HL-60/S4 treated with phorbol 12-myristate 13-acetate at 8.2 ng/mL for 4 days and 3 days (cell line): ENCODE data around the gene YPEL4.

Source experiments
- in situ Hi-C: fragments of 300-500 bp; cut with MboI; formaldehyde crosslinking; loops from 2 replicates; pipeline ENCODE4 v1.15.0; 2022; ENCODE audit warnings: low sequenced_read_pairs

Gene YPEL4

DNA sequence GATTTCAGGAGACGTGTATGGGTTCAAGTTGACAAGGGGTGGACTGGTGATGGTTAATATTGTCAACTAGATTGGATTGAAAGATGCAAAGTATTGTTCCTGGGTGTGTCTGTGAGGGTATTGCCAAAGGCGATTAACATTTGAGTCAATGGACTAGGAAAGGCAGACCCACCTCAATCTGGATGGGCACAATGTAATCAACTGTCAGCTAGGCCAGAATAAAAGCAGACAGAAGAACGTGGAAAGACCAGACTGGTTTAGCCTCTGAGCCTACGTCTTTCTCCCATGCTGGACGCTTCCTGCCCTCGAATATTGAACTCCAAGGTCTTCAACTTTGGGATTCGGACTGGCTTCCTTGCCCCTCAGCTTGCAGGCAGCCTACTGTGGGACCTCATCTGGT is 1.7 kb upstream of the YPEL4 start:
- in situ Hi-C loops: no loop called here

DNA sequence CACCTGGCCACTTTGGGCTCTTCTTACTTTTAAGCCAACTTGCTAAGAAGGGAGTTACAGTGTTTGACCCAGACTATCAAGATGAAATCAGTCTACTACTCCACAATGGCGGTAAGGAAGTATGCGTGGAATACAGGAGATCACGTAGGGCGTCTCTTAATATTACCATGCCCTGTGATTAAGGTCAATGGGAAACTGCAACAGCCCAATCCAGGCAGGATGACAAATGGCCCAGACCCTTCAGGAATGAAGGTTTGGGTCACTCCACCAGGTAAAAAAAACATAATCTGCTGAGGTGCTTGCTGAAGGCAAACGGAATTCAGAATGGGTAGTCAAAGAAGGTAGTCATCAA is 1.0 kb upstream of the YPEL4 start:
- in situ Hi-C loops: no loop called here

DNA sequence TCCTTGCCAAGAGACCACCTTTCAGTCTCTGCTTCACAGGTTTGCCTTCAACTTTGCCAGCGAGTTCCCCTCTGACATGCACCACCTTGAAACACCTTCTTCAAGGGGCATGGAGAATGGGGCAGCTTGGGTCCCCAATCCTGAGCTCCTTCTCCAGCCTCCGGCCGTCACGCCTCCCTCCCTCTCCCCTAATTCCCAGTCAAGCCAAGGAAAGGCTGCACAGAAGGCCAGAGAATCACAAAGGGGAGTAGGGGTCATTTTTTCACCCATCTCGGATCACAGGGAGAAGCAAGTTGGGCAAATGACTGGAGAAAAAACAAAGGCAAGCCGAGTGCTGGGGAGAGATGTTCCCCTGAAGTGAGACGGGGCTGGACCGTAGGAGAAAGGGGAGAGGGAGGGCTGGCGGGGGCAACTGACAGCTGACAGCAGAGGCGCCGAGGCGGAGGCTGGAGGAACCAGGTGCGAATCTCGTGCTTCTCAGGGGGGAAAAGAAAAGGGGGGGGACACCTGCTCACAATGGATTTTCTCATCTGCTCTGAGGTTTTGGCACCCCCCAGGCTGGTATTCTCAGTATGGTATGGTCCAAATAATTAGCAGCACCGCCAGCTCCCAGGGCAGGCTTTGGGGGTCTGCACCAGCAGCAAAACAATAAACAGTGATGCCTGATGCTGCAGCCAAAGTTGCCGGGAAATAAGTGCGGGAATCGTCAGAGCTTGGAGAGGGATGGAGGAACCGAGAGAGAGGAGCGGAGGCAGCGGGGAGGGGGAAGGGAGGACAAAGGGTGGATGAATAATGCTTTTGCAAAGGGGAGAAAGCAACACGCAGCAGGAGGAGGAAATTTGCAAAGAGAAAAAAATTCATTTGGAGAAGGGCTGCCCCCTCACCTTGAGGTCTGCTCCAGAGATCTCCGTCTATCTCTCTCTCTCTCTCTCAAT is 644 bp downstream of the YPEL4 start:
- in situ Hi-C loops: loop anchor here (10.0 kb wide), 1 partner anchor 304 kb away; no protein-coding TSS in a partner anchor

DNA sequence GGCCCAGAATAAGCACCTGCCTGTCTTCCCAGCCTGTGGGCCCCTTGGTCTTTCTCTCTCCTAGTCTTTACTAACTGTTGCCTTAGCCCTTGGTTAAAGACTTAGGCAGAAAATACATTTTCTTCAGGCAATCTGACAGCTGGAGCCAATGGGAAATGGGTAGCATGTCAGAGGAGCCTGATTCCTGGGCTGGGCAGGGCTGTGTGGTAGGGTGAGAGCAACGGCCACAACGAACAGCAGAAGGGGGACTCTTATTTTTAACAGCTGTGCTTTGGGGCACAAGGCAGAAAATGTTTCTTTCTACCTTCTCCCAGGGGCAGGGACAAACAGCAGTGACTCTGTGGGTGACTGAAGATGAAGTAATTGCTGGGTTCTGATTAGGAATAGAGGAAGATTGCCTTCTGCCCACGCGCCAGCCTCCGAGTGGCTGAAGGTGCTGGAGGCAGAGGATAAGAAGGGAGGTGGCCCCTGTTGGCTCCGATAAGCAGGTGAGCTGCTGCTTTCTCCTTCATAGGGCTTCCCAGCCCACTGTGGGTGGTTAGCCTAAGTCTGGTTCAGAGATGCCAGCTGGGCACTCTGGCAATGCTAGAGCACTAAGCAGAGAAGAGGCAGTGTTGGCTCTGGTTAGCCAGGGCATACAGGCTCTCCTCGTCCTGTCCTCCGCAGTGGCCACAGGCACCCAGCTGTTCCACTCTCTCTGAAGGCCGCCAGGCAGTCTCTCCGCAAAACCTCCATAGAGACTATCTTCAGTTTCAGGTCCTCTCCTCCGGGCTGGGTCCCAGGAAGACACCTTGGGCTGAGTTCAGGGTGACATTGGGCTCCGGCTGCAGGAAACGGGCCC is 1.5 kb downstream of the YPEL4 start:
- in situ Hi-C loops: loop anchor here (10.0 kb wide), 1 partner anchor 303 kb away; no protein-coding TSS in a partner anchor

GRCh38 chr11:57647372-57647771 is 2.3 kb downstream of the YPEL4 start:
- in situ Hi-C loops: loop anchor here (10.0 kb wide), 1 partner anchor 303 kb away; no protein-coding TSS in a partner anchor

GRCh38 chr11:57646799-57647303 is 2.9 kb downstream of the YPEL4 start:
- in situ Hi-C loops: loop anchor here (10.0 kb wide), 1 partner anchor 302 kb away; no protein-coding TSS in a partner anchor

GRCh38 chr11:57646194-57646798 is 3.4 kb downstream of the YPEL4 start:
- in situ Hi-C loops: loop anchor here (10.0 kb wide), 1 partner anchor 301 kb away; no protein-coding TSS in a partner anchor

DNA sequence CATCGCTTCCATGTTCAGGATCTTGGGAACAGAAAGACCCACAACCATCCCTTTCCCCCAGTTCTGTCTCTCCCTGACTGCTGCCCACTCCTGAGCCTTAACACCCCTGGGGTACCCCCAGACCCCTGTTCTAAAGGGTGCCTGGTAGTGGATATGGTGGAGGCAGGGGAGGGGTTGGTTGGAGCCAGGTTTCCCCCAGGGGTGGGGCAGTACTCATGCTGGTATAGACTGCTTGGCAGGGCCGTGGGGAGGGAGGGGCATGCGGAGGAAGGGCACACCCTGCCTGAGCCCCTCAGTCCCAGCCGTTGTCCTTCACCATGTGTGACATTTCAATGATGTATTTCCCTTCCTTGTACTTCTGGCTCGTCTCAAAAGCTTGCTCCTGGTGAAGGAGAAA is 4.0 kb downstream of the YPEL4 start:
- in situ Hi-C loops: loop anchor here (10.0 kb wide), 1 partner anchor 301 kb away; no protein-coding TSS in a partner anchor

- in situ Hi-C loops: loop anchor here (5.0 to 10.0 kb wide), 2 partner anchors 78 to 300 kb away; partner anchors contain the start of gene UBE2L6
Measured at GRCh38 chr11:57644748-57645688, 4.7 kb downstream of the YPEL4 start.

- in situ Hi-C loops: loop anchor here (5.0 to 10.0 kb wide), 2 partner anchors 77 to 299 kb away; partner anchors contain the start of gene UBE2L6
Measured at GRCh38 chr11:57643802-57644201, 5.9 kb downstream of the YPEL4 start.

DNA sequence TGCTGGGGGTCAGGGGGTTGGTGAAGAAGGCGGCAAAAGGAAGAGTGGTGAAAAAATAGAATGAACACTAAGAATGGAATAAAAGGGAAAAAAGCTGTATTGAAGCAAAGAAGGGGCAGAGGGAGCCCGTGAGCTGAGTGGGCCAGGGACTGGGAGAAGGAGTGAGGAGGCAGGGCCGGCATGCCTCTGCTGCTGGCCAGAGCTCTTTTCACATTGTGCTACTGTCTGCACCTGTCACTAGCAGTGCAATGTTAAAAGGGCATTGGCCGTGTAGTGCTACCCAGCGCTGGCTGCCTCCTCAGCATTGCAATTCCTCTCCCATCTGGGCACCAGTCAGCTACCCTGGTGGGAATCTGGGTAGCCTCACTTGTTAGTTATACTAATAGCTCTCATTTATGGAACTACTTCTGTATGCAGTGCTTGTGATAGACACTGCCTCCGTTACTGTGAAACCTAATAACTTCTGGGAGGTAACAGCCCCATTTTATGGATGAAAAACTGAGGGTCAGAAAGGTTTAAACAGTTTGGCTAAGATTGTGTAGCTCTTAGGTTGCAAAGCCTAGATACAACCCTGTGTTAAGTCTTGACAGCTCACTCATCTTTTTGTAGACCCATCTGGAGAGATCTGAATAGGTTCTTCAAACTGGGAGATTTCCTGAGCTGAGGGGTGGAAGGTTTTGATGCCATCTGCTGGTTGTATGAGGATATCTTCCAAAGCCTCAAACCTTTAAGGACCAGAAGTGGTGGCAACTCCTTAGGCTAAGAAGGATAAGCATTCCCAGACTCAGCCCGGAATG is 8.5 kb downstream of the YPEL4 start:
- in situ Hi-C loops: loop anchor here (5.0 to 10.0 kb wide), 2 partner anchors 74 to 296 kb away; partner anchors contain the start of gene UBE2L6

- in situ Hi-C loops: loop anchor here (5.0 to 10.0 kb wide), 2 partner anchors 73 to 295 kb away; partner anchors contain the start of gene UBE2L6
Measured at GRCh38 chr11:57640068-57640800, 9.5 kb downstream of the YPEL4 start.

DNA sequence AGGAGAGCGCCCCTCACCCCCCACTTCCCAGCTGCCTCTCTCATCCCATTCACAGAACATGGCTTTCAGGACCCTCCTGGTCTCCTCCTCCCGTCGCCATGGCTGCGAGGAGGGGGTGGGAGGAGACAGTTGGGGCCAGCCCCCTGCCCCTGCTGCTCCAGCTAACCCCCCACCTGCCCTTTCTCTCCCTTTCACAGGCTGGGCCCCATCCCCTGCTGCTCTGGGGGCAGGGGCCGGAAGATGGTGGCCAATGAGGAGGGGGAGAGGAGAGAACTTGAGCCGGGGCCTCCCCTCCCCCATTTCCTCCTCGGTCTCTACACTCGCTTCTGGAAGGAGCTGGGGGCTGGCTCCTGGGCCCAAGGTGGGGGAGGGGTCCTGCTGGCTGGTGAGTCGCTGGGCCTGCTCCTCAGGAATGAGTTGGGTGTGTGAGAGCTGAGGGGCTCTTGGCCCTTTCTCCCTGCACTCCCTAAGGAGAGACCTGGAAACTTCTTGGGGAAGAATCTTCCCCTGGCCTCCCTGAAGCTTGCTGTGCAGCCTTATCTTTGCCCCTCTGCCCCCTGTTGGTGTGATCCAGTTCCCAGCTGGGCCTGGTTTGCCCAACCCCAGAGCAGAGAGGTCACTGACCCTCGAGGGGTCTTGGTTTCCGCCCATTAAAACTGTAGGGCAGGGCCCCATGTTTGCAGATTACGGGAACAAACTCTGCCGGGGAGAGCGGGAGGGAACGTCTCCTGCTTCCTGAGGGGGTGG is 10.2 kb downstream of the YPEL4 start:
- in situ Hi-C loops: loop anchor here (5.0 to 10.0 kb wide), 2 partner anchors 72 to 295 kb away; partner anchors contain the start of gene UBE2L6

- in situ Hi-C loops: no loop called here
Measured at GRCh38 chr11:57638811-57639320, 10.8 kb downstream of the YPEL4 start.

DNA sequence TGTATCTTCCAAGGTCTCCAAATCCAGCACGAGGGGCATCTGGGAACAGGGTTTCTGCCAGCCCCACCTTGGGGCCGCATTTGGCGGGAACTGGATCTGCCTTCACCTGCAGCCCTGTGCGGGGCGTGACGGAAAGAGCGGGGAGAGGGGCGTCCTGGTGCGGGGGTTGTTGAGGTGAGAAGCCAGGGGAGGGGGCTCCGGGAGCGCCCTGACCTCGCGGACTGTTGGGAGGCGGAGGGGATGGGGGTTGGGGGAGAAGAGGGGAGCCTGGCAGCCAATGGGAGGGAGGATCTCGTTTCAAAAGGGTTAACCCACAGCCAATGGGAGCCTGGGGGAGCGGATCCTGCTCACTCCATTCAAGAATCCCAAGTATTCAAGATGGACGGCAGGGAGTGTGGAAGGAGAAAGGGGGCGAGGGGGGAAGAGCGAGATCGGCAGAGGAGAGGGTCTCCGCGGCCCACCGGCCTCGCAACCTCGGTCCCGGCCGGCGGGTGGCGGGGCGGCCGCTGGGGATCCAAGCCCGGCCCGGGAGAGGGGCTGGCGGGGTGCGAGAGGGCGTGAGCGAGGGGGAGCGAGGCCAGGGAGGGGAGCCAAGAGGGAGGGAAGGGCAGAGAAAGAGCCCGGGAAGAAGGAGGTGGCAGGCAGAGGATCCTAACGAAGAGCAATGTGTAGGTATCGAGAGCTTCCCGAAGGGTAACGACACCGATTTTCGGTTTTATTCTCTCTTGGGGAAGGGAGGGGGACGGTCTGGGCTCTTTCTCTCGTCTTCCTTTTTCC is 11.5 kb downstream of the YPEL4 start:
- in situ Hi-C loops: no loop called here

DNA sequence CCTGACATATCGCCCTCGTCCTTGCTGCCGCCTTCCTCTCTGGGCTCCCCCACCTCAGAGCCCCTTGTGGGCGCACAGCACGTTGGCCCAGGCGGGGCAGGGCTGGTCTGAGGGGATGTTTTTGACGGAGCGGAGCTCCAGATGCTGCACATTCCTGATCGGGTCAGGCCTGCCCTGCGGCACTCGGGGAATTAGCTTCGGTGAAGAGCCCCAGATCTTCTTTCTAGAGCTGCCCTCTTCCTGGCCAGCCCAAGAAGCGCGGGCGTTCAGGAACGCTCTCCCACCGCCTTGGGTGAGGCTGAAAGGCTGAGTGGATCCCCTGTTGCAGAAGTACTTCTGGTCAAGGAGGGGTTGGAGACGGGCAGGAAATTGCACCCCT is 12.1 kb downstream of the YPEL4 start:
- in situ Hi-C loops: no loop called here
